Esophagus squamous epithelium (tissue), 4 donors: ENCODE data around the gene NFRKB.

Experiments used
- CTCF ChIP-seq, 6 experiments: fragments of 450-650 bp in 4 of 6; fragments of 200-600 bp in 2 of 6; sonication (generic) in 2 of 6; IDR thresholded peaks; one replicate each; pipeline ENCODE4 v1.5.1; 2016 to 2019; ENCODE audit warnings: antibody characterized with exemption in 6 of 6, mild to moderate bottlenecking in 4 of 6, moderate library complexity in 4 of 6
- POLR2A ChIP-seq, 4 donors: fragments of 450-650 bp; IDR thresholded peaks; one replicate each; pipeline ENCODE4 v1.6.1; 2017; ENCODE audit warnings: antibody characterized with exemption in 4 of 4, mild to moderate bottlenecking in 4 of 4, moderate library complexity in 3 of 4

GRCh38 chr11:129855086-129855485 is 40.3 kb downstream of the NFRKB start:
- TF ChIP-seq CTCF (IDR thresholded peaks at IDR 0.05) (no peak), POLR2A (IDR thresholded peaks at IDR 0.05) (no peak)
